GM12878 (cell line): ENCODE data around the gene POLG. TPM values are rescaled to one million over a fixed set of nuclear protein-coding genes. Genes with fewer than 3 reads are reported as not detected.
A peak's percentile ranks its signal among the peaks of the same experiment; 100 is the strongest.

Experiments used
- ATAC-seq: fragments of 200-7000 bp; cut with Tn5 transposase; 3 replicates; pipeline ENCODE4 v1.9.1; 2020; ENCODE audit warnings: mild to moderate bottlenecking, moderate library complexity
- BruUV-seq: library from RNA; stranded (reverse); fragments of 400-500 nt; replicated peaks from 2 replicates; lab custom pipeline; 2021; lab: Mats Ljungman, UMichigan
- CTCF ChIA-PET: fragments of 300-600 bp; sonication (Branson Sonifier 250); formaldehyde crosslinking; extraction: SDS; loops from one replicate; lab custom pipeline; 2021; ENCODE audit warnings: inconsistent platforms; lab: Yijun Ruan, JAX
- POLR2A ChIA-PET: fragments of 350-600 bp; formaldehyde crosslinking; extraction: SDS; loops from one replicate; lab custom pipeline; 2021; ENCODE audit warnings: inconsistent platforms; lab: Charles Lee
- RAD21 ChIA-PET: fragments of 300-600 bp; sonication (Branson Sonifier 250); formaldehyde crosslinking; loops from one replicate; lab custom pipeline; 2023; ENCODE audit warnings: antibody characterized with exemption; ENCODE audit not compliant: unreplicated experiment; lab: Charles Lee
- SMC1A ChIA-PET: fragments of 300-600 bp; sonication (Branson Sonifier 250); formaldehyde crosslinking; loops from one replicate; lab custom pipeline; 2023; ENCODE audit not compliant: unreplicated experiment, uncharacterized antibody; lab: Charles Lee
- DNase-seq: peaks from one replicate; pipeline ENCODE4 v3.0.0-alpha.2; 2011; ENCODE audit warnings: low read depth, low spot score
- FAIRE-seq: peaks from 3 replicates; lab custom pipeline; 2011; peaks lifted over from hg19 to GRCh38; lab: Jason Lieb, UNC
- H2AFZ ChIP-seq: 2 replicates; pipeline ENCODE4 v1.6.0; 2011; ENCODE audit warnings: low read depth, low read length, control low read depth; ENCODE audit not compliant: control insufficient read depth
- H3K27ac ChIP-seq: 2 replicates; pipeline ENCODE4 v1.5.1; 2011; ENCODE audit warnings: control low read depth; ENCODE audit not compliant: control insufficient read depth, insufficient read depth
- H3K27me3 ChIP-seq, 2 experiments: replicated peaks in 1 of 2; 2 replicates each; pipeline versions ENCODE4 v1.6.0 to v1.6.1; 2011; ENCODE audit warnings: low read length in 1 of 2; ENCODE audit not compliant: control insufficient read depth in 2 of 2, insufficient read depth in 2 of 2
- H3K36me3 ChIP-seq, 2 experiments: 2 replicates each; pipeline ENCODE4 v1.5.1; 2011; ENCODE audit warnings: low read length in 1 of 2; ENCODE audit not compliant: control insufficient read depth in 2 of 2, insufficient read depth in 2 of 2
- H3K4me1 ChIP-seq: 2 replicates; pipeline ENCODE4 v1.6.1; 2011; ENCODE audit warnings: mild to moderate bottlenecking, low read length, moderate library complexity, mixed read lengths; ENCODE audit not compliant: control insufficient read depth, insufficient read depth
- H3K4me2 ChIP-seq: 2 replicates; pipeline ENCODE4 v1.6.0; 2011; ENCODE audit warnings: control low read depth; ENCODE audit not compliant: control insufficient read depth, insufficient read depth
- H3K4me3 ChIP-seq: fragments of 200-600 bp; sonication (generic); 2 replicates; pipeline ENCODE4 v1.5.1; 2016
- H3K79me2 ChIP-seq: 2 replicates; pipeline ENCODE4 v1.6.0; 2011; ENCODE audit warnings: low read length; ENCODE audit not compliant: control insufficient read depth, insufficient read depth
- H3K9ac ChIP-seq: 2 replicates; pipeline ENCODE4 v1.8.0; 2011; ENCODE audit warnings: low read length, control low read depth, mixed read lengths; ENCODE audit not compliant: control insufficient read depth, insufficient read depth
- H3K9me3 ChIP-seq: replicated peaks from 3 replicates; pipeline ENCODE4 v1.5.1; 2011; ENCODE audit warnings: mild to moderate bottlenecking, low read length; ENCODE audit not compliant: control insufficient read depth, insufficient read depth
- H4K20me1 ChIP-seq: 2 replicates; pipeline ENCODE4 v1.6.0; 2011; ENCODE audit not compliant: control insufficient read depth, insufficient read depth
- ATF7 ChIP-seq: fragments of 450-650 bp; IDR thresholded peaks from 2 replicates; pipeline ENCODE4 v1.6.1; 2016; ENCODE audit warnings: low read depth, mild to moderate bottlenecking
- BCL11A ChIP-seq: IDR thresholded peaks from 2 replicates; pipeline ENCODE4 v1.6.1; 2011; ENCODE audit warnings: low read depth, low read length
- CHD2 ChIP-seq: IDR thresholded peaks from 2 replicates; pipeline ENCODE4 v1.6.1; 2011; ENCODE audit warnings: low read depth, low read length, improper control_type of control experiment, borderline replicate concordance
- GABPA ChIP-seq: IDR thresholded peaks from 2 replicates; pipeline ENCODE4 v1.6.1; 2014; ENCODE audit warnings: antibody characterized with exemption, low read depth, mild to moderate bottlenecking, inconsistent platforms
- PAX5 ChIP-seq: IDR thresholded peaks from 2 replicates; pipeline ENCODE4 v1.6.1; 2011; ENCODE audit warnings: low read depth, low read length, borderline replicate concordance
- SKIL ChIP-seq: fragments of 450-650 bp; IDR thresholded peaks from 2 replicates; pipeline ENCODE4 v1.6.1; 2017; ENCODE audit warnings: mild to moderate bottlenecking, low read depth, inconsistent platforms; ENCODE audit not compliant: poor library complexity, severe bottlenecking
- SMAD1 ChIP-seq: fragments of 450-650 bp; IDR thresholded peaks from 2 replicates; pipeline ENCODE4 v1.6.1; 2018; ENCODE audit warnings: mild to moderate bottlenecking, low read depth; ENCODE audit not compliant: partially characterized antibody
- SMAD5 ChIP-seq: IDR thresholded peaks from 2 replicates; pipeline ENCODE4 v1.6.1; 2016; ENCODE audit warnings: antibody characterized with exemption, low read depth
- SP1 ChIP-seq: IDR thresholded peaks from one replicate; pipeline ENCODE4 v1.6.1; 2011; ENCODE audit warnings: low read depth, low read length
- TCF12 ChIP-seq: IDR thresholded peaks from 2 replicates; pipeline ENCODE4 v1.6.1; 2011; ENCODE audit warnings: low read depth, mild to moderate bottlenecking, low read length
- ZBTB11 ChIP-seq: fragments of 450-650 bp; formaldehyde crosslinking; IDR thresholded peaks from 2 replicates; pipeline ENCODE4 v1.5.0; 2022; ENCODE audit warnings: mild to moderate bottlenecking, missing genetic modification characterization
- ZNF207 ChIP-seq: fragments of 450-650 bp; IDR thresholded peaks from 2 replicates; pipeline ENCODE4 v1.6.1; 2014; ENCODE audit warnings: antibody characterized with exemption, mild to moderate bottlenecking, borderline replicate concordance
- WGBS: methylation state at CpG from one replicate; pipeline ENCODE4 v1.1.6; 2016; ENCODE audit warnings: low lambda C conversion rate; ENCODE audit not compliant: insufficient replicate concordance, insufficient coverage; ENCODE audit errors: missing lambda C conversion rate; 5-methylcytosine and 5-hydroxymethylcytosine counted together
- in situ Hi-C: fragments of 300-500 bp; cut with MboI; formaldehyde crosslinking; loops from 9 replicates; pipeline ENCODE4 v1.14.3; 2018; ENCODE audit warnings: mixed read lengths
- intact Hi-C: fragments of 100-400 bp; cut with micrococcal nuclease; formaldehyde crosslinking; loops from one replicate; pipeline ENCODE4 v1.14.2; 2022; ENCODE audit not compliant: unreplicated experiment
- polyA plus RNA-seq, 11 experiments: library from polyadenylated mRNA; depleted of rRNA in 4 of 11; unstranded in 6 of 11; stranded (reverse) in 5 of 11; fragments of >200 nt; fragmentation: Nextera tagmentation in 4 of 11; fragmentation: Illumina TruSeq in 1 of 11; extraction: Ambion mirVana in 4 of 11; extraction: Trizol in 1 of 11; gene quantifications; 1 replicate in 1 of 11; 2 replicates in 10 of 11; pipeline versions ENCODE4 v1.2.1 to v1.2.3, GENCODE V29; 2011 to 2016; ENCODE audit warnings: inconsistent platforms in 2 of 11, missing spikeins in 2 of 11, low read depth in 1 of 11
- total RNA-seq, 4 experiments: library from RNA; depleted of rRNA in 3 of 4; stranded (reverse); fragments of >200 nt in 3 of 4; fragmentation: Illumina TruSeq in 1 of 4; extraction: Trizol in 1 of 4; gene quantifications; 2 replicates each; pipeline versions ENCODE4 v1.2.1 to v1.2.3, GENCODE V29; 2013 to 2021

POLG gene
- total and polyA plus RNA-seq, 10 of the 15 experiments (the other 5 are each of a cell fraction or from before 2014, with no cell fraction given), result 14.8 to 71.1 (median 33.0) TPM

GRCh38 chr15:89330119-89330518 is 4.5 kb downstream of the POLG start (continued):
- no peak for TF ChIP-seq SKIL
- no peak for TF ChIP-seq GABPA

DNA sequence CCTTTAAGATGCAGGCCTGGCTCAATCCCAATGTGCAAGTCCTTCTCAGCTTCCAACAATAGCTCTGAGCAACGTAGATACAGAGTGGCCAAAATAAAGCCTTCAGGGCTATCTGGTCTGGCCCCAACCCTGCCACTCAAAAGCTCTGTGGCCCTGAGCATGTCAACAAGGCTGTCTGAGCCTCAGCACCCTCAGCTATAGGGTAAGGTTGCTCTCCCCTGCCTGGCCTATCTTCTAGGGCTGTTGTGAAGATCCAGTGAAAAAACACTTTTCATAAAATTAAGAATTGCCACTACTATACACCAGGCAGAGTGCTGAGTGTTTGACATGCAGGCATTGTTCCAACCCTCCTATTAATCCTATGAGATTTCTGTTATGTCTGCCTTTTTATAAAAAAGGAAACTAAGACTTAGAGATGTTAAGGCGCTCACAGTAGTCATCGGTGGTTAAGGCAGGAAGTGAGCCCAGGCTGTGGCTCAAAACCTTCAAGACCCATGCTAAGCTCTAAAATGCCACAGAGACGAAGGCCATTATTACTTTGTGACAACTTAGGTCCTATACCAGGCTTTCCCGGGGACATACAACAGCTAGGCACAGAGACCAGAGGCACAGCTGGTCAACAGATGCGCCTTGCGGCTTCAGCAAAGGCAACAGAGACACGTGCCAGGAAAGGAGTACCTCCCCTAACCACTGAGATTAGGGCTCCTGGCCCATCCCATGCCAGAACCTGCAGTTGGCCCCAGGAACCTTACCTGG is 5.1 kb downstream of the POLG start:
- peak overlapping the region; percentile 54 for H3K4me2 ChIP-seq
- H3K36me3 ChIP-seq, result peaks cover 35 to 61% of the 10 kb centered on the region in 2 experiments
- peaks cover 12% of the 10 kb centered on the region for H4K20me1 ChIP-seq
- FAIRE-seq (no peak), DNase-seq (no peak), ATAC-seq (no peak)
- peaks cover 30% of the 10 kb centered on the region for H3K4me1 ChIP-seq
- 0 out of 2 replicates have a peak overlapping the region, but pooled peaks have one; percentile 20 for H3K27ac ChIP-seq
- no peak for TF ChIP-seq CHD2
- TF ChIP-seq SP1, result no peak
- no peak for TF ChIP-seq BCL11A
- no peak for TF ChIP-seq ATF7
- no peak for TF ChIP-seq SMAD1
- no peak for TF ChIP-seq PAX5
- no peak for TF ChIP-seq TCF12
- no peak for TF ChIP-seq SMAD5
- TF ChIP-seq ZNF207, result no peak
- no peak for TF ChIP-seq ZBTB11
- H3K4me3 ChIP-seq, result no peak overlapping the region
- no peaks in the 10 kb centered on the region for H3K27me3 ChIP-seq
- intact Hi-C loops (loop anchor here (5.0 kb wide), 1 partner anchor 122 kb away; no protein-coding TSS in a partner anchor), in situ Hi-C loops (no loop called here)
- no peaks in the 10 kb centered on the region for H3K9me3 ChIP-seq
- no peak overlapping the region for H2AFZ ChIP-seq
- BruUV-seq, result no TSS peak
- 62% methylated on average over 8 of the region's 8 CpGs for WGBS
- peaks cover 49% of the 10 kb centered on the region for H3K79me2 ChIP-seq
- ChIA-PET POLR2A (no interaction called here), RAD21 (no interaction called here), CTCF (interaction anchor here (0.5 to 13.0 kb wide), 5 partner anchors 28 to 270 kb away, joined by 3 to 116 read pairs (median 4); no protein-coding TSS in a partner anchor), SMC1A (interaction anchor here (0.7 kb wide), 1 partner anchor 14 kb away, joined by 3 read pairs; no protein-coding TSS in a partner anchor)
- peak overlapping the region; percentile 26; the same call in 1 of the 2 replicates for H3K9ac ChIP-seq
